A673 (cell line): ENCODE data around the gene HYAL2. TPM values are rescaled to one million over a fixed set of nuclear protein-coding genes. Genes with fewer than 3 reads are reported as not detected.

Source experiments
- BruUV-seq: library from RNA; stranded (reverse); fragments of 400-500 nt; replicated peaks from 2 replicates; lab custom pipeline; 2021; lab: Mats Ljungman, UMichigan
- CTCF ChIA-PET: fragments of 300-600 bp; sonication (Branson Sonifier 250); formaldehyde crosslinking; loops from one replicate; lab custom pipeline; 2022; ENCODE audit warnings: antibody characterized with exemption; lab: Charles Lee
- POLR2A ChIA-PET: fragments of 300-600 bp; sonication (Branson Sonifier 250); formaldehyde crosslinking; loops from one replicate; lab custom pipeline; 2022; ENCODE audit warnings: antibody characterized with exemption; ENCODE audit not compliant: low non-redundant PET; lab: Charles Lee
- DNase-seq: peaks from one replicate; pipeline ENCODE4 v3.0.0-alpha.2; 2015; ENCODE audit warnings: low spot score
- H3K27ac ChIP-seq: fragments of 200-600 bp; sonication (generic); 2 replicates; pipeline ENCODE4 v1.5.1; 2016; ENCODE audit warnings: mixed run types, low read depth, mild to moderate bottlenecking, mixed read lengths, antibody characterized with exemption, low read length; ENCODE audit not compliant: poor library complexity, severe bottlenecking
- H3K27me3 ChIP-seq: fragments of 200-600 bp; sonication (generic); replicated peaks from 2 replicates; pipeline ENCODE4 v1.6.1; 2017; ENCODE audit warnings: mixed run types, low read depth, mild to moderate bottlenecking, mixed read lengths, antibody characterized with exemption, low read length; ENCODE audit not compliant: insufficient read depth, poor library complexity
- H3K36me3 ChIP-seq: fragments of 200-600 bp; sonication (generic); 2 replicates; pipeline ENCODE4 v1.6.1; 2016; ENCODE audit warnings: mixed run types, mild to moderate bottlenecking, mixed read lengths, antibody characterized with exemption, low read length; ENCODE audit not compliant: insufficient read depth, poor library complexity, severe bottlenecking
- H3K4me1 ChIP-seq: fragments of 200-600 bp; sonication (generic); 2 replicates; pipeline ENCODE4 v1.6.1; 2017; ENCODE audit warnings: mixed run types, mild to moderate bottlenecking, mixed read lengths, antibody characterized with exemption, low read length; ENCODE audit not compliant: insufficient read depth, poor library complexity, severe bottlenecking
- H3K4me3 ChIP-seq: fragments of 200-600 bp; sonication (generic); 2 replicates; pipeline ENCODE4 v1.5.1; 2016; ENCODE audit warnings: low read depth, mixed run types, mild to moderate bottlenecking, mixed read lengths, low read length; ENCODE audit not compliant: poor library complexity, severe bottlenecking
- H3K9me3 ChIP-seq: fragments of 200-600 bp; sonication (generic); 2 replicates; pipeline ENCODE4 v1.6.1; 2016; ENCODE audit warnings: mixed run types, low read depth, mild to moderate bottlenecking, mixed read lengths, antibody characterized with exemption, low read length; ENCODE audit not compliant: poor library complexity, severe bottlenecking
- EZH2 ChIP-seq: fragments of 200-600 bp; sonication (generic); IDR thresholded peaks from 2 replicates; pipeline ENCODE4 v1.6.1; 2017; ENCODE audit warnings: borderline replicate concordance, low read depth, mild to moderate bottlenecking, mixed read lengths, antibody characterized with exemption, low read length; ENCODE audit not compliant: poor library complexity, severe bottlenecking
- intact Hi-C: fragments of 100-400 bp; cut with micrococcal nuclease; formaldehyde crosslinking; loops from one replicate; pipeline ENCODE4 v1.10.0; 2022; ENCODE audit not compliant: unreplicated experiment
- total RNA-seq: library from RNA; stranded (reverse); gene quantifications from 2 replicates; pipeline ENCODE4 v1.2.3, GENCODE V29; 2021
- TF ChIP-seq, protein P1 (sequence below): fragments of 300-800, 200-600 bp; sonication (generic); conservative IDR thresholded peaks from 2 replicates; pipeline ENCODE4 v1.5.1; 2017; ENCODE audit warnings: low read depth, mild to moderate bottlenecking, antibody characterized with exemption, low read length, moderate library complexity, mixed read lengths

The HYAL2 gene
- total RNA-seq, 1 experiment from 2014 or later: 18.1 TPM

DNA sequence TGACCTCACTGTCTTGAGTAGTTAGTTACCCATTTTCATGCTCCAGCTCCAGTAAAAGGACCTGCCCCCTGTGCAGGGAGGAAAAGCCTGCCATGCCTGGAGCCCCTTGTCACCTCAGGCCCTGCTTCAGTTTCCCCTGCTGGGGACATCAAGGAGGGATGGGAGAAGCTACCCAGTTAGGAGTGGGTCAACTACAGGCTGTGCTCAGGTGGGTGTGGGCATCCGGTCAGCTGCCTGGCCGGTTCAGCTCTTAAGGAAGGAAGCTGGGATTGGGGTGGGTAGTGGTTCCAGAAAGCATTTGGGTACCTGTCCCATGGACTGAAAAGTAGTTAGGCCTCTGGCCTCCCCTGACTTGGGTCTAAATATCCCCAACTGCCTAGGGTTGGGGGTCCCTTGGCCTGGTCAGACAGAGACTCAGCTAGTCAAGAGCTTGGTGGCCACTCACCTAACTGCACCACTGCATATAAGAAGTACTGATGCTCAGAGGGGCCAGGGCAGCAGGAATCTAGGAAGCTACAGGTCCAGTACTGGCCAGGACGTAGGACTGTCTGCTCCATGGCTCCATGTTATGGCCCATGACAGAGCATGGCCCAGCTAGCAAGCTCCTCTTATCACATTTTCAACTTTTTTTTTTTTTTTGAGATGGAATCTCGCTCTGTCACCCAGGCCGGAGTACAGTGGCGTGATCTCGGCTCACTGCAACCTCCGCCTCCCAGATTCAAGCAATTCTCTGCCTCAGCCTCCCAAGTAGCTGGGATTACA lies 43.1 kb downstream of the HYAL2 start:
- no peak overlapping the region for H3K4me3 ChIP-seq
- no peaks in the 10 kb centered on the region for H3K4me1 ChIP-seq
- no peaks in the 10 kb centered on the region for H3K27me3 ChIP-seq
- BruUV-seq: no TSS peak
- DNase-seq: no peak
- intact Hi-C loops: no loop called here
- CTCF ChIA-PET: no interaction called here
- TF ChIP-seq EZH2: no peak
- TF ChIP-seq, protein P1, sequence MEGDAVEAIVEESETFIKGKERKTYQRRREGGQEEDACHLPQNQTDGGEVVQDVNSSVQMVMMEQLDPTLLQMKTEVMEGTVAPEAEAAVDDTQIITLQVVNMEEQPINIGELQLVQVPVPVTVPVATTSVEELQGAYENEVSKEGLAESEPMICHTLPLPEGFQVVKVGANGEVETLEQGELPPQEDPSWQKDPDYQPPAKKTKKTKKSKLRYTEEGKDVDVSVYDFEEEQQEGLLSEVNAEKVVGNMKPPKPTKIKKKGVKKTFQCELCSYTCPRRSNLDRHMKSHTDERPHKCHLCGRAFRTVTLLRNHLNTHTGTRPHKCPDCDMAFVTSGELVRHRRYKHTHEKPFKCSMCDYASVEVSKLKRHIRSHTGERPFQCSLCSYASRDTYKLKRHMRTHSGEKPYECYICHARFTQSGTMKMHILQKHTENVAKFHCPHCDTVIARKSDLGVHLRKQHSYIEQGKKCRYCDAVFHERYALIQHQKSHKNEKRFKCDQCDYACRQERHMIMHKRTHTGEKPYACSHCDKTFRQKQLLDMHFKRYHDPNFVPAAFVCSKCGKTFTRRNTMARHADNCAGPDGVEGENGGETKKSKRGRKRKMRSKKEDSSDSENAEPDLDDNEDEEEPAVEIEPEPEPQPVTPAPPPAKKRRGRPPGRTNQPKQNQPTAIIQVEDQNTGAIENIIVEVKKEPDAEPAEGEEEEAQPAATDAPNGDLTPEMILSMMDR: no peak
- no peaks in the 10 kb centered on the region for H3K9me3 ChIP-seq
- POLR2A ChIA-PET: no interaction called here
- H3K36me3 ChIP-seq: no peaks in the 10 kb centered on the region
- H3K27ac ChIP-seq: no peak overlapping the region

DNA sequence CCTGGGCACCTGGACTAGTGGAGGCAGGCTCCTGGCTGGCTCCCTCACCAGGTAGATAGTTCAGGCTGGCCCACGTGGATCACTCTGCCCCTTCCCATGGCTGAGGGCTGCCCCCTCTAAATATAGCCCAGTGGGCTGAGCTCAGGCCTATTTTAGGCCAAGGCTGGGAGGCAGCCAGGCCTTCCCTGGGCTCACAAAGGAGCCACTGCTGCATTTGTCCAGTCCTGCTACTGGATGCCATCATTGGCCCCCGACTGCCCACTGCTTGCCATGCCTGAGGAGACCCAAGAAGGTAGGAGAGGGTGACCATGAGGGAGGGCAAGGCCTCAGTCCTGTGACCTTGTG lies 43.7 kb downstream of the HYAL2 start, which contains the start of gene LSMEM2:
TSS of gene LSMEM2 (plus strand) at position 208 of the 345 bp plus-strand sequence. CDS start at position 235, 27 bp downstream.
- no peak for DNase-seq
- POLR2A ChIA-PET: no interaction called here
- H3K4me3 ChIP-seq: no peak within 1 kb of the TSS
- CTCF ChIA-PET: no interaction called here
- H3K36me3 ChIP-seq: no peaks in the 10 kb centered on the region
- intact Hi-C loops: no loop called here
- no peaks in the 10 kb centered on the region for H3K9me3 ChIP-seq
- no peaks in the 10 kb centered on the region for H3K4me1 ChIP-seq
- H3K27me3 ChIP-seq: no peaks in the 10 kb centered on the region
- H3K27ac ChIP-seq: no peak within 1 kb of the TSS
- TF ChIP-seq EZH2: no peak
- TF ChIP-seq, protein P1: no peak
- no TSS peak for BruUV-seq

DNA sequence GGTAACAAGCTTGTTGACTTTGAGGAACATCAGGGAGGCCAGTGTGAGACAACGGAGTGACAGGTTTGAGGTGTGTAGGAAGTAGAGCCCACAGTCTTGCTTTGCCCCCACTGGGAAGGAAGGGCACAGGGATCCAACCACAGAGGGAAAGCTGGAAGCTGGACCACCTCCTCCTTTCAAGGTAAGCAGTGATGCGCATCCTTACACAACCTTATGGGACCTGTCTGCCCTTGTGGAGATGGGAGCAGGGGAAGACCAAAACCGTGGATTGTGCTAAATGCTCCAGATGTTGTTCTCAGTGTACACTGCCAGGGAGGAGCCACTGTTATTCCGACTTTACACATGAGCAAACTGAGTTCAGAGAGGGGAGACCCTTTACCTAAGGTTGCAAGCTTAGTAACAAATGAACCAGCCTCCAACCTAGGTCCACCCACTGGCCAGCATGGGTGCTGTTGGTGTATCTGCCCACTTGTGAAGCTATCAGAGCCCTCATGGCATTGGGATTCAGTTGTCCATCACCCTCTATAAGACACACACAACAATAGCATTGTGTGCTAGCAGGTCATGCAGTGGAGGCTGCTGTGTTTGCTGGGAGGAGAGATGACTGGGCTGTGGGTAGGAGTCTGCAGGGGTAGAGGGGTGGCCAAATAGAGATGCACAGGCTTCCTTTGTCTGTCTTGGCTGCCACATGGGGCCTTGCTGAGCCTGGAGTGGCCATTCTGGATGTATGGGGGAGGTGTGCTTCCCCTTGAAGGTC lies 44.2 kb downstream of the HYAL2 start:
- no peak for DNase-seq
- ChIA-PET CTCF (no interaction called here), POLR2A (no interaction called here)

More for the DNA sequence above, 44.2 kb downstream of the HYAL2 start:
- Histone ChIP-seq H3K36me3 (no peaks in the 10 kb centered on the region), H3K4me3 (no peak overlapping the region), H3K4me1 (no peaks in the 10 kb centered on the region), H3K9me3 (no peaks in the 10 kb centered on the region), H3K27me3 (peaks cover 3% of the 10 kb centered on the region), H3K27ac (no peak overlapping the region)
- intact Hi-C loops: no loop called here
- TF ChIP-seq, protein P1: no peak
- no peak for TF ChIP-seq EZH2
- BruUV-seq: no TSS peak
